T-helper 9 cell (primary cell): Measurements from ENCODE around the gene FAM89B.
"Not testable (repeated sequence)": the region's sequence is repeated elsewhere in the genome, so short reads cannot be mapped to it uniquely, and the experiment has no call there.

ENCODE experiments used
- DNase-seq: peaks from one replicate; pipeline ENCODE4 v3.0.0-alpha.2; 2020
- total RNA-seq, 2 donors: gene quantifications; one replicate each; lab custom pipeline; 2026; lab: John Stamatoyannopoulos, UW

The FAM89B gene
- total RNA-seq: 5.3 to 6.3 reads per million in 2 donors

- peak; percentile 84 for DNase-seq
Measured at GRCh38 chr11:65572356-65573051, at the start of gene FAM89B. FAM89B (plus strand) TSS chr11:65572538; CDS start chr11:65572670, 132 bp downstream.

GRCh38 chr11:65522718-65523630 is 49.4 kb upstream of the FAM89B start:
- DNase-seq: not testable (repeated sequence)

GRCh38 chr11:65523631-65523968 is 48.7 kb upstream of the FAM89B start:
- DNase-seq: not testable (repeated sequence)

- DNase-seq: no peak
Measured at GRCh38 chr11:65524014-65524740, 48.2 kb upstream of the FAM89B start.

- peak; percentile 85 for DNase-seq
Measured at GRCh38 chr11:65524741-65525545, 47.4 kb upstream of the FAM89B start, which contains the start of gene SCYL1. SCYL1 (plus strand) TSS chr11:65525083; CDS start chr11:65525154, 71 bp downstream.

- no peak for DNase-seq
Measured at GRCh38 chr11:65525546-65526480, 46.5 kb upstream of the FAM89B start.

GRCh38 chr11:65526744-65527143 is 45.6 kb upstream of the FAM89B start:
- DNase-seq: no peak

- no peak for DNase-seq
Measured at GRCh38 chr11:65528819-65529350, 43.5 kb upstream of the FAM89B start.

- DNase-seq: no peak
Measured at GRCh38 chr11:65529475-65530156, 42.7 kb upstream of the FAM89B start.

GRCh38 chr11:65530157-65530496 is 42.2 kb upstream of the FAM89B start:
- DNase-seq: no peak

- no peak for DNase-seq
Measured at GRCh38 chr11:65532388-65533064, 39.8 kb upstream of the FAM89B start.

GRCh38 chr11:65535102-65535501 is 37.2 kb upstream of the FAM89B start:
- DNase-seq: no peak

- no peak for DNase-seq
Measured at GRCh38 chr11:65536412-65537295, 35.7 kb upstream of the FAM89B start.

GRCh38 chr11:65537296-65537597 is 35.1 kb upstream of the FAM89B start:
- DNase-seq: no peak

- no peak for DNase-seq
Measured at GRCh38 chr11:65537620-65538231, 34.6 kb upstream of the FAM89B start.

- DNase-seq: no peak
Measured at GRCh38 chr11:65538232-65538914, 34.0 kb upstream of the FAM89B start.

- DNase-seq: no peak
Measured at GRCh38 chr11:65538915-65539743, 33.2 kb upstream of the FAM89B start.
